ENCODE measurements around the gene KPNA2.
"Not testable (repeated sequence)": the region's sequence is repeated elsewhere in the genome, so short reads cannot be mapped to it uniquely, and the experiment has no call there.

The KPNA2 gene

GRCh38 chr17:68080411-68081150 is 45.0 kb downstream of the KPNA2 start:
- DNase-seq (ENCODE audit: low read depth) = no peak
- no peak for TF ChIP-seq CTCF (IDR thresholded peaks at IDR 0.05; ENCODE audit: low read length, missing control alignments)
- H3K4me3 ChIP-seq (replicated peaks; ENCODE audit: low read depth, low read length) = no peak overlapping the region

- not testable (repeated sequence) for H3K4me3 ChIP-seq (replicated peaks; ENCODE audit: low read depth, low read length); DNase-seq (ENCODE audit: low read depth)
Observed at GRCh38 chr17:68081305-68082265, 46.0 kb downstream of the KPNA2 start.

GRCh38 chr17:68085771-68086381 is 50.3 kb downstream of the KPNA2 start:
- no peak for DNase-seq (ENCODE audit: low read depth)
- TF ChIP-seq CTCF (IDR thresholded peaks at IDR 0.05; ENCODE audit: low read length, missing control alignments) = no peak
- no peak overlapping the region for H3K4me3 ChIP-seq (replicated peaks; ENCODE audit: low read depth, low read length)

GRCh38 chr17:68086666-68087065 is 51.1 kb downstream of the KPNA2 start:
- DNase-seq (ENCODE audit: low read depth); H3K4me3 ChIP-seq (replicated peaks; ENCODE audit: low read depth, low read length): not testable (repeated sequence)

GRCh38 chr17:68087131-68087623 is 51.6 kb downstream of the KPNA2 start:
- not testable (repeated sequence) for DNase-seq (ENCODE audit: low read depth); H3K4me3 ChIP-seq (replicated peaks; ENCODE audit: low read depth, low read length)

GRCh38 chr17:68087851-68088250 is 52.3 kb downstream of the KPNA2 start:
- no peak overlapping the region for H3K4me3 ChIP-seq (replicated peaks; ENCODE audit: low read depth, low read length)
- TF ChIP-seq CTCF (IDR thresholded peaks at IDR 0.05; ENCODE audit: low read length, missing control alignments) = no peak
- DNase-seq (ENCODE audit: low read depth) = no peak

- DNase-seq (ENCODE audit: low read depth) = peak; percentile 46
- no peak overlapping the region for H3K4me3 ChIP-seq (replicated peaks; ENCODE audit: low read depth, low read length)
- no peak for TF ChIP-seq CTCF (IDR thresholded peaks at IDR 0.05; ENCODE audit: low read length, missing control alignments)
Observed at GRCh38 chr17:68089881-68090280, 54.3 kb downstream of the KPNA2 start.

GRCh38 chr17:68094481-68095078 is 59.0 kb downstream of the KPNA2 start:
- H3K4me3 ChIP-seq (replicated peaks; ENCODE audit: low read depth, low read length) = no peak overlapping the region
- TF ChIP-seq CTCF (IDR thresholded peaks at IDR 0.05; ENCODE audit: low read length, missing control alignments) = no peak
- DNase-seq (ENCODE audit: low read depth) = no peak
